TTC549 (cell line): ENCODE results near the gene C1QTNF1.

Source experiments
- FAIRE-seq: peaks from 2 replicates; lab custom pipeline; 2012; peaks lifted over from hg19 to GRCh38; lab: Jason Lieb, UNC

C1QTNF1 gene

GRCh38 chr17:79023886-79024771 lies at the start of gene C1QTNF1:
Gene C1QTNF1 (plus strand): TSS chr17:79024169. CDS start chr17:79043969, 19,800 bp downstream.
- no peak for FAIRE-seq

- FAIRE-seq, result peak; percentile 98
These were observed 49.1 kb upstream of the C1QTNF1 start for GRCh38 chr17:78974635-78975591.

GRCh38 chr17:78976907-78977680 lies 46.9 kb upstream of the C1QTNF1 start:
- no peak for FAIRE-seq

GRCh38 chr17:78977681-78977943 lies 46.4 kb upstream of the C1QTNF1 start:
- no peak for FAIRE-seq

- no peak for FAIRE-seq
These were observed 45.7 kb upstream of the C1QTNF1 start for GRCh38 chr17:78977997-78978973.

- FAIRE-seq, result no peak
These were observed 44.0 kb upstream of the C1QTNF1 start, which contains the start of gene LGALS3BP for GRCh38 chr17:78979780-78980623. Gene LGALS3BP (minus strand): TSS chr17:78979923. CDS start chr17:78977191, 2,732 bp downstream.

- no peak for FAIRE-seq
These were observed 43.4 kb upstream of the C1QTNF1 start for GRCh38 chr17:78980624-78980972.

- FAIRE-seq, result no peak
These were observed 42.7 kb upstream of the C1QTNF1 start for GRCh38 chr17:78981010-78981888.

- no peak for FAIRE-seq
These were observed 38.6 kb upstream of the C1QTNF1 start for GRCh38 chr17:78985395-78985794.

GRCh38 chr17:78986048-78986648 lies 37.8 kb upstream of the C1QTNF1 start:
- no peak for FAIRE-seq

GRCh38 chr17:78986649-78987328 lies 37.2 kb upstream of the C1QTNF1 start:
- no peak for FAIRE-seq

- FAIRE-seq, result no peak
These were observed 35.8 kb upstream of the C1QTNF1 start for GRCh38 chr17:78988152-78988551.

GRCh38 chr17:78990349-78991016 lies 33.5 kb upstream of the C1QTNF1 start:
- no peak for FAIRE-seq

GRCh38 chr17:78991017-78991738 lies 32.8 kb upstream of the C1QTNF1 start:
- FAIRE-seq, result no peak

GRCh38 chr17:78991906-78992532 lies 31.9 kb upstream of the C1QTNF1 start:
- FAIRE-seq, result no peak

- no peak for FAIRE-seq
These were observed 31.3 kb upstream of the C1QTNF1 start for GRCh38 chr17:78992542-78993212.
